Mesenchymal stem cell (in vitro differentiated cells and primary cell): ENCODE data around the gene NRP1.

ENCODE experiments used
- DNase-seq: peaks from one replicate; pipeline ENCODE4 v3.0.0-alpha.2; 2013
- H2AFZ ChIP-seq: one replicate; pipeline ENCODE4 v1.6.1; 2013; ENCODE audit warnings: low read depth, mild to moderate bottlenecking, control low read depth, inconsistent platforms, low read length, moderate library complexity
- H2AK5ac ChIP-seq: 2 replicates; pipeline ENCODE4 v1.6.1; 2013; ENCODE audit warnings: low read length, moderate library complexity, mild to moderate bottlenecking, inconsistent platforms; ENCODE audit not compliant: severe bottlenecking
- H2BK120ac ChIP-seq: one replicate; pipeline ENCODE4 v1.6.1; 2013; ENCODE audit warnings: low read depth, mild to moderate bottlenecking, inconsistent platforms, low read length, moderate library complexity
- H2BK12ac ChIP-seq, 2 experiments: one replicate each; pipeline ENCODE4 v1.6.1; 2013; ENCODE audit warnings: inconsistent platforms in 2 of 2, low read length in 2 of 2, mild to moderate bottlenecking in 2 of 2, moderate library complexity in 2 of 2, control low read depth in 1 of 2
- H2BK15ac ChIP-seq: one replicate; pipeline ENCODE4 v1.6.1; 2013; ENCODE audit warnings: mild to moderate bottlenecking, low read depth, inconsistent platforms; ENCODE audit not compliant: poor library complexity, severe bottlenecking
- H2BK5ac ChIP-seq: 2 replicates; pipeline ENCODE4 v1.6.1; 2013; ENCODE audit warnings: low read depth, mild to moderate bottlenecking, low read length, control low read depth, inconsistent platforms; ENCODE audit not compliant: poor library complexity, severe bottlenecking
- H3K14ac ChIP-seq, 2 experiments: one replicate each; pipeline ENCODE4 v1.6.1; 2013; ENCODE audit warnings: inconsistent platforms in 2 of 2, low read length in 2 of 2, control low read depth in 1 of 2, mild to moderate bottlenecking in 1 of 2, moderate library complexity in 1 of 2
- H3K18ac ChIP-seq, 2 experiments: one replicate each; pipeline ENCODE4 v1.6.1; 2013; ENCODE audit warnings: inconsistent platforms in 2 of 2, low read length in 2 of 2, control low read depth in 1 of 2, low read depth in 1 of 2, mild to moderate bottlenecking in 1 of 2
- H3K23ac ChIP-seq, 2 experiments: one replicate each; pipeline ENCODE4 v1.6.1; 2013; ENCODE audit warnings: inconsistent platforms in 2 of 2, low read length in 2 of 2, mild to moderate bottlenecking in 2 of 2, moderate library complexity in 2 of 2, control low read depth in 1 of 2
- H3K27ac ChIP-seq: 2 replicates; pipeline ENCODE4 v1.5.1; 2013; ENCODE audit warnings: mild to moderate bottlenecking, moderate library complexity, low read length, control low read depth, inconsistent platforms; ENCODE audit not compliant: poor library complexity, severe bottlenecking
- H3K27me3 ChIP-seq, 2 experiments: 2 replicates each; pipeline versions ENCODE4 v1.6.1 to v1.7.0; 2013; ENCODE audit warnings: low read length in 2 of 2, mild to moderate bottlenecking in 2 of 2, moderate library complexity in 2 of 2, control low read depth in 1 of 2, inconsistent platforms in 1 of 2; ENCODE audit not compliant: control insufficient read depth in 1 of 2, insufficient read depth in 1 of 2
- H3K36me3 ChIP-seq, 2 experiments: 2 replicates each; pipeline versions ENCODE4 v1.6.1 to v1.7.0; 2013; ENCODE audit warnings: low read length in 2 of 2, control low read depth in 1 of 2, inconsistent platforms in 1 of 2, low read depth in 1 of 2, mild to moderate bottlenecking in 1 of 2; ENCODE audit not compliant: insufficient read depth in 2 of 2, control insufficient read depth in 1 of 2
- H3K4ac ChIP-seq, 2 experiments: one replicate each; pipeline ENCODE4 v1.6.1; 2013; ENCODE audit warnings: inconsistent platforms in 2 of 2, low read length in 2 of 2, mild to moderate bottlenecking in 2 of 2, moderate library complexity in 2 of 2, control low read depth in 1 of 2, low read depth in 1 of 2
- H3K4me1 ChIP-seq: 2 replicates; pipeline ENCODE4 v1.6.1; 2013; ENCODE audit warnings: low read depth, low read length, control low read depth; ENCODE audit not compliant: control insufficient read depth, insufficient read depth
- H3K4me2 ChIP-seq: 2 replicates; pipeline ENCODE4 v1.6.1; 2013; ENCODE audit warnings: low read length, mild to moderate bottlenecking, inconsistent platforms; ENCODE audit not compliant: poor library complexity, severe bottlenecking
- H3K4me3 ChIP-seq, 2 experiments: 2 replicates each; pipeline versions ENCODE4 v1.5.1 to v1.7.0; 2013; ENCODE audit warnings: low read length in 2 of 2, mild to moderate bottlenecking in 2 of 2, control low read depth in 1 of 2, low read depth in 1 of 2; ENCODE audit not compliant: insufficient read depth in 1 of 2
- H3K79me1 ChIP-seq: replicated peaks from 2 replicates; pipeline ENCODE4 v1.6.1; 2013; ENCODE audit warnings: mild to moderate bottlenecking, control low read depth, low read length, inconsistent platforms; ENCODE audit not compliant: poor library complexity, severe bottlenecking
- H3K9ac ChIP-seq: 2 replicates; pipeline ENCODE4 v1.7.0; 2013; ENCODE audit warnings: mild to moderate bottlenecking, low read length, moderate library complexity
- H3K9me3 ChIP-seq: 2 replicates; pipeline ENCODE4 v1.7.0; 2013; ENCODE audit warnings: mild to moderate bottlenecking, low read length; ENCODE audit not compliant: control insufficient read depth
- H4K8ac ChIP-seq: one replicate; pipeline ENCODE4 v1.6.1; 2013; ENCODE audit warnings: inconsistent platforms, mild to moderate bottlenecking, low read length, moderate library complexity
- H4K91ac ChIP-seq: one replicate; pipeline ENCODE4 v1.6.1; 2013; ENCODE audit warnings: mild to moderate bottlenecking, low read length, inconsistent platforms
- WGBS: methylation state at CpG from one replicate; pipeline ENCODE4 v1.1.7; 2013; ENCODE audit warnings: mixed read lengths; 5-methylcytosine and 5-hydroxymethylcytosine counted together

The NRP1 gene

GRCh38 chr10:33365871-33366411, 31.5 kb upstream of the NRP1 start:
- no peak overlapping the region for H3K23ac ChIP-seq
- no peak overlapping the region for H4K8ac ChIP-seq
- no peak overlapping the region for H2BK12ac ChIP-seq
- no peaks in the 10 kb centered on the region for H3K36me3 ChIP-seq
- no peaks in the 10 kb centered on the region for H3K27me3 ChIP-seq
- no peak overlapping the region for H3K18ac ChIP-seq
- H2BK15ac ChIP-seq: no peak overlapping the region
- no peak overlapping the region for H2BK120ac ChIP-seq
- H2BK5ac ChIP-seq: no peak overlapping the region
- peak overlapping the region in 1 of 2 experiments; percentile 61 for H3K4me3 ChIP-seq
- H3K14ac ChIP-seq: no peak overlapping the region
- no peak overlapping the region for H3K4ac ChIP-seq
- no peak overlapping the region for H2AK5ac ChIP-seq
- H3K4me2 ChIP-seq: no peak overlapping the region
- no peaks in the 10 kb centered on the region for H3K79me1 ChIP-seq
- no peak overlapping the region for H2AFZ ChIP-seq
- peak; percentile 77 for DNase-seq
- peak overlapping the region; percentile 86 for H3K27ac ChIP-seq
- H3K4me1 ChIP-seq: no peaks in the 10 kb centered on the region
- peak overlapping the region; percentile 83 for H3K9ac ChIP-seq
- H3K9me3 ChIP-seq: peaks cover 32% of the 10 kb centered on the region
- H4K91ac ChIP-seq: no peak overlapping the region

GRCh38 chr10:33365301-33365700, 30.8 kb upstream of the NRP1 start:
- H2BK5ac ChIP-seq: peak overlapping the region; percentile 58
- H3K4me1 ChIP-seq: no peaks in the 10 kb centered on the region
- H3K4me2 ChIP-seq: no peak overlapping the region
- H3K27ac ChIP-seq: peak overlapping the region; percentile 86
- H3K4ac ChIP-seq: no peak overlapping the region
- H3K18ac ChIP-seq: peak overlapping the region in 1 of 2 experiments; percentile 14
- WGBS: 90% methylated on average over 1 of the region's 1 CpG
- no peak for DNase-seq
- peak overlapping the region; percentile 19 for H2AK5ac ChIP-seq
- H2BK15ac ChIP-seq: no peak overlapping the region
- H4K8ac ChIP-seq: no peak overlapping the region
- H2BK12ac ChIP-seq: no peak overlapping the region
- no peak overlapping the region for H3K14ac ChIP-seq
- no peak overlapping the region for H2AFZ ChIP-seq
- H3K23ac ChIP-seq: no peak overlapping the region
- H3K27me3 ChIP-seq: no peaks in the 10 kb centered on the region
- H3K79me1 ChIP-seq: no peaks in the 10 kb centered on the region
- peak overlapping the region in 1 of 2 experiments; percentile 61 for H3K4me3 ChIP-seq
- no peak overlapping the region for H4K91ac ChIP-seq
- peaks cover 31% of the 10 kb centered on the region for H3K9me3 ChIP-seq
- H3K36me3 ChIP-seq: no peaks in the 10 kb centered on the region
- H3K9ac ChIP-seq: peak overlapping the region; percentile 83
- no peak overlapping the region for H2BK120ac ChIP-seq

- no peak overlapping the region for H4K8ac ChIP-seq
- peak overlapping the region; percentile 4 for H3K9ac ChIP-seq
- H3K27ac ChIP-seq: no peak overlapping the region
- H2BK12ac ChIP-seq: no peak overlapping the region
- no peak overlapping the region for H2BK5ac ChIP-seq
- H3K18ac ChIP-seq: no peak overlapping the region
- H2AK5ac ChIP-seq: no peak overlapping the region
- H3K9me3 ChIP-seq: peaks cover 17% of the 10 kb centered on the region
- H3K79me1 ChIP-seq: no peaks in the 10 kb centered on the region
- no peaks in the 10 kb centered on the region for H3K4me1 ChIP-seq
- no peak overlapping the region for H3K23ac ChIP-seq
- no peak overlapping the region for H3K4me2 ChIP-seq
- no peak overlapping the region for H2AFZ ChIP-seq
- H3K4me3 ChIP-seq: peak overlapping the region in 1 of 2 experiments; percentile 32
- H3K4ac ChIP-seq: no peak overlapping the region
- H3K14ac ChIP-seq: no peak overlapping the region
- H4K91ac ChIP-seq: no peak overlapping the region
- no peak for DNase-seq
- no peaks in the 10 kb centered on the region for H3K27me3 ChIP-seq
- H3K36me3 ChIP-seq: no peaks in the 10 kb centered on the region
- no peak overlapping the region for H2BK15ac ChIP-seq
- no peak overlapping the region for H2BK120ac ChIP-seq
Measured at GRCh38 chr10:33363106-33363505, 28.6 kb upstream of the NRP1 start.

- no peaks in the 10 kb centered on the region for H3K9me3 ChIP-seq
- H3K27ac ChIP-seq: no peak overlapping the region
- no peak overlapping the region for H3K4me3 ChIP-seq
- H2AFZ ChIP-seq: no peak overlapping the region
- no peak overlapping the region for H2AK5ac ChIP-seq
- peak overlapping the region in 1 of 2 experiments; percentile 30 for H3K18ac ChIP-seq
- no peaks in the 10 kb centered on the region for H3K79me1 ChIP-seq
- H3K23ac ChIP-seq: no peak overlapping the region
- 69% methylated on average over 4 of the region's 4 CpGs for WGBS
- H3K14ac ChIP-seq: no peak overlapping the region
- no peak overlapping the region for H3K4me2 ChIP-seq
- H4K91ac ChIP-seq: no peak overlapping the region
- H2BK120ac ChIP-seq: no peak overlapping the region
- H3K27me3 ChIP-seq: no peaks in the 10 kb centered on the region
- H2BK15ac ChIP-seq: no peak overlapping the region
- no peak overlapping the region for H3K9ac ChIP-seq
- no peak overlapping the region for H2BK12ac ChIP-seq
- no peak overlapping the region for H2BK5ac ChIP-seq
- H3K4me1 ChIP-seq: no peaks in the 10 kb centered on the region
- no peak overlapping the region for H3K4ac ChIP-seq
- no peaks in the 10 kb centered on the region for H3K36me3 ChIP-seq
- H4K8ac ChIP-seq: no peak overlapping the region
- no peak for DNase-seq
Measured at GRCh38 chr10:33358016-33358415, 23.5 kb upstream of the NRP1 start.
